Activated CD8-positive, alpha-beta T cell treated with anti-CD3 and anti-CD28 coated beads for 36 hours (primary cell): ENCODE results near the gene COL5A1. TPM values are rescaled to one million over a fixed set of nuclear protein-coding genes. Genes with fewer than 3 reads are reported as not detected.

Source experiments
- ATAC-seq: fragments of 200-7000 bp; cut with Tn5 transposase; one replicate; pipeline ENCODE4 v1.10.0; 2021; ENCODE audit warnings: mild to moderate bottlenecking, moderate library complexity
- CTCF ChIA-PET: fragments of 350-600 bp; sonication (Branson Sonifier 250); formaldehyde crosslinking; loops from one replicate; lab custom pipeline; 2021; ENCODE audit warnings: antibody characterized with exemption; lab: Charles Lee
- POLR2A ChIA-PET: fragments of 350-600 bp; sonication (Branson Sonifier 250); formaldehyde crosslinking; loops from one replicate; lab custom pipeline; 2021; ENCODE audit warnings: antibody characterized with exemption; lab: Charles Lee
- DNase-seq: peaks from one replicate; pipeline ENCODE4 v3.0.0-alpha.2; 2020
- H3K27ac Mint-ChIP-seq: one replicate; pipeline ENCODE4 v1.8.0; 2021; ENCODE audit warnings: mild to moderate bottlenecking, mixed read lengths
- H3K27me3 Mint-ChIP-seq: one replicate; pipeline ENCODE4 v1.8.0; 2021; ENCODE audit warnings: mixed read lengths
- H3K36me3 Mint-ChIP-seq: one replicate; pipeline ENCODE4 v1.8.0; 2021; ENCODE audit warnings: low read depth, mixed read lengths
- H3K4me1 Mint-ChIP-seq: one replicate; pipeline ENCODE4 v1.8.0; 2021; ENCODE audit warnings: low read depth, mixed read lengths
- H3K4me3 Mint-ChIP-seq: one replicate; pipeline ENCODE4 v1.8.0; 2021; ENCODE audit warnings: mild to moderate bottlenecking, moderate library complexity, mixed read lengths
- H3K9me3 Mint-ChIP-seq: one replicate; pipeline ENCODE4 v1.8.0; 2021; ENCODE audit warnings: mixed read lengths
- CTCF ChIP-seq: fragments of 200-600 bp; IDR thresholded peaks from one replicate; pipeline ENCODE4 v1.8.0; 2022; ENCODE audit warnings: antibody characterized with exemption, mild to moderate bottlenecking
- intact Hi-C: fragments of 100-400 bp; cut with micrococcal nuclease; formaldehyde crosslinking; loops from one replicate; pipeline ENCODE4 v1.10.0; 2022
- total RNA-seq, 2 experiments: library from RNA; stranded (reverse); gene quantifications; one replicate each; pipeline ENCODE4 v1.2.3, GENCODE V29; 2021

The COL5A1 gene
- total RNA-seq, 2 experiments from 2014 or later = 0.29 to 0.34 TPM

GRCh38 chr9:134689321-134690181, 47.9 kb downstream of the COL5A1 start:
- peaks cover 1% of the 10 kb centered on the region for H3K27me3 Mint-ChIP-seq
- ATAC-seq (peak; percentile 56), DNase-seq (peak; percentile 27)
- H3K4me3 Mint-ChIP-seq = no peak overlapping the region
- no peaks in the 10 kb centered on the region for H3K36me3 Mint-ChIP-seq
- ChIA-PET CTCF (interaction anchor here (0.7 to 2.2 kb wide), 4 partner anchors 8 to 93 kb away, joined by 3 to 4 read pairs (median 3); no protein-coding TSS in a partner anchor), POLR2A (no interaction called here)
- TF ChIP-seq CTCF = peak; percentile 71
- no peak overlapping the region for H3K27ac Mint-ChIP-seq
- peaks cover 5% of the 10 kb centered on the region for H3K4me1 Mint-ChIP-seq
- intact Hi-C loops = no loop called here
- H3K9me3 Mint-ChIP-seq = no peaks in the 10 kb centered on the region

GRCh38 chr9:134690301-134690751, 48.7 kb downstream of the COL5A1 start:
- H3K9me3 Mint-ChIP-seq = no peaks in the 10 kb centered on the region
- CTCF ChIA-PET = interaction anchor here (0.6 to 2.2 kb wide), 2 partner anchors 8 to 26 kb away, joined by 3 to 4 read pairs; no protein-coding TSS in a partner anchor
- intact Hi-C loops = no loop called here
- no peak for DNase-seq
- no peaks in the 10 kb centered on the region for H3K36me3 Mint-ChIP-seq
- peaks cover 1% of the 10 kb centered on the region for H3K27me3 Mint-ChIP-seq
- no peak for ATAC-seq
- H3K27ac Mint-ChIP-seq = no peak overlapping the region
- peaks cover 5% of the 10 kb centered on the region for H3K4me1 Mint-ChIP-seq
- POLR2A ChIA-PET = no interaction called here
- TF ChIP-seq CTCF = no peak
- H3K4me3 Mint-ChIP-seq = no peak overlapping the region

GRCh38 chr9:134690946-134691694, 49.5 kb downstream of the COL5A1 start:
- ChIA-PET POLR2A (no interaction called here), CTCF (interaction anchor here (0.6 to 2.2 kb wide), 2 partner anchors 7 to 27 kb away, joined by 3 to 4 read pairs; no protein-coding TSS in a partner anchor)
- peaks cover 1% of the 10 kb centered on the region for H3K27me3 Mint-ChIP-seq
- H3K36me3 Mint-ChIP-seq = no peaks in the 10 kb centered on the region
- H3K9me3 Mint-ChIP-seq = no peaks in the 10 kb centered on the region
- no peak for TF ChIP-seq CTCF
- intact Hi-C loops = no loop called here
- no peak overlapping the region for H3K27ac Mint-ChIP-seq
- no peak for DNase-seq
- H3K4me1 Mint-ChIP-seq = peaks cover 5% of the 10 kb centered on the region
- no peak overlapping the region for H3K4me3 Mint-ChIP-seq
- ATAC-seq = no peak

- CTCF ChIA-PET = interaction anchor here (1.0 kb wide), 1 partner anchor 243 kb away, joined by 3 read pairs; no protein-coding TSS in a partner anchor
These were observed 50.3 kb downstream of the COL5A1 start for GRCh38 chr9:134691695-134692572.

More at GRCh38 chr9:134691695-134692572, 50.3 kb downstream of the COL5A1 start:
- Mint-ChIP-seq H3K36me3 (no peaks in the 10 kb centered on the region), H3K4me1 (peaks cover 5% of the 10 kb centered on the region), H3K27ac (no peak overlapping the region), H3K4me3 (no peak overlapping the region), H3K9me3 (no peaks in the 10 kb centered on the region), H3K27me3 (peaks cover 1% of the 10 kb centered on the region)
- ATAC-seq (no peak), DNase-seq (no peak)
- POLR2A ChIA-PET = no interaction called here
- TF ChIP-seq CTCF = no peak
- intact Hi-C loops = no loop called here
